B cell (primary cell): Measurements from ENCODE around the gene KMT2A. TPM values are rescaled to one million over a fixed set of nuclear protein-coding genes. Genes with fewer than 3 reads are reported as not detected.

ENCODE experiments used
- ATAC-seq: fragments of 200-7000 bp; cut with Tn5 transposase; one replicate; pipeline ENCODE4 v1.10.0; 2021; ENCODE audit warnings: low read depth, mild to moderate bottlenecking, moderate number of reproducible peaks, moderate library complexity
- CTCF ChIA-PET: fragments of 350-600 bp; sonication (Branson Sonifier 250); formaldehyde crosslinking; loops from one replicate; lab custom pipeline; 2021; ENCODE audit warnings: antibody characterized with exemption, inconsistent platforms; lab: Charles Lee
- POLR2A ChIA-PET: fragments of 350-600 bp; sonication (Branson Sonifier 250); formaldehyde crosslinking; loops from one replicate; lab custom pipeline; 2021; ENCODE audit warnings: antibody characterized with exemption; lab: Charles Lee
- DNase-seq: peaks from one replicate; pipeline ENCODE4 v3.0.0; 2013
- H2AFZ ChIP-seq: 2 replicates; pipeline ENCODE4 v1.6.1; 2012; ENCODE audit warnings: mild to moderate bottlenecking, low read depth, low read length; ENCODE audit not compliant: insufficient read depth, poor library complexity, severe bottlenecking
- H3K27ac ChIP-seq, 2 donors: 1 replicate in 1 of 2; 2 replicates in 1 of 2; pipeline ENCODE4 v1.5.1; 2012 to 2013; ENCODE audit warnings: low read length in 2 of 2, mild to moderate bottlenecking in 2 of 2, moderate library complexity in 1 of 2
- H3K27me3 ChIP-seq, 4 experiments: fragments of 200-600 bp in 1 of 4; sonication (generic) in 1 of 4; replicated peaks in 1 of 4; 1 replicate in 2 of 4; 2 replicates in 2 of 4; pipeline versions ENCODE4 v1.6.1 to v1.7.0; 2013 to 2016; ENCODE audit warnings: low read length in 3 of 4, mild to moderate bottlenecking in 2 of 4, mixed read lengths in 1 of 4, moderate library complexity in 1 of 4; ENCODE audit not compliant: insufficient read depth in 4 of 4, control insufficient read depth in 3 of 4; ENCODE audit errors: control extremely low read depth in 1 of 4
- H3K36me3 ChIP-seq, 2 experiments: replicated peaks in 1 of 2; 1 replicate in 1 of 2; 2 replicates in 1 of 2; pipeline versions ENCODE4 v1.6.1 to v1.7.1; 2013; ENCODE audit warnings: low read length in 1 of 2; ENCODE audit not compliant: insufficient read depth in 2 of 2, control insufficient read depth in 1 of 2; ENCODE audit errors: control extremely low read depth in 1 of 2, extremely low read depth in 1 of 2
- H3K4me1 ChIP-seq, 2 donors: fragments of 200-600 bp in 1 of 2; sonication (generic) in 1 of 2; 1 replicate in 1 of 2; 2 replicates in 1 of 2; pipeline versions ENCODE4 v1.5.1 to v1.6.1; 2013 to 2017; ENCODE audit warnings: low read length in 2 of 2; ENCODE audit not compliant: control insufficient read depth in 2 of 2, insufficient read depth in 2 of 2
- H3K4me2 ChIP-seq: replicated peaks from 2 replicates; pipeline ENCODE3; 2012; ENCODE audit warnings: mild to moderate bottlenecking, low read depth, low read length; ENCODE audit not compliant: poor library complexity, severe bottlenecking
- H3K4me3 ChIP-seq, 5 experiments: fragments of 200-600 bp in 1 of 5; sonication (generic) in 1 of 5; 1 replicate in 3 of 5; 2 replicates in 2 of 5; pipeline versions ENCODE4 v1.5.1 to v1.7.0; 2011 to 2016; ENCODE audit warnings: low read length in 4 of 5, mild to moderate bottlenecking in 4 of 5, low read depth in 2 of 5, control low read depth in 1 of 5, moderate library complexity in 1 of 5; ENCODE audit not compliant: insufficient read depth in 1 of 5; ENCODE audit errors: control extremely low read depth in 1 of 5, extremely low read depth in 1 of 5
- H3K79me2 ChIP-seq: fragments of 200-600 bp; sonication (generic); one replicate; pipeline ENCODE4 v1.6.0; 2016; ENCODE audit warnings: low read length; ENCODE audit not compliant: control insufficient read depth, insufficient read depth
- H3K9ac ChIP-seq: fragments of 200-600 bp; sonication (generic); 2 replicates; pipeline ENCODE4 v1.6.1; 2017; ENCODE audit warnings: mild to moderate bottlenecking, low read length, moderate library complexity
- H3K9me3 ChIP-seq, 3 donors: one replicate each; pipeline versions ENCODE4 v1.6.1 to v1.7.1; 2013; ENCODE audit warnings: low read length in 2 of 3; ENCODE audit not compliant: control insufficient read depth in 2 of 3, insufficient read depth in 1 of 3; ENCODE audit errors: control extremely low read depth in 1 of 3
- H4K20me1 ChIP-seq: 2 replicates; pipeline ENCODE4 v1.6.0; 2012; ENCODE audit warnings: mild to moderate bottlenecking, low read length; ENCODE audit not compliant: insufficient read depth, control insufficient read depth, poor library complexity, severe bottlenecking
- H3K27ac Mint-ChIP-seq: one replicate; pipeline ENCODE4 v1.8.0; 2021; ENCODE audit warnings: mixed read lengths
- H3K27me3 Mint-ChIP-seq: one replicate; pipeline ENCODE4 v1.8.0; 2021; ENCODE audit warnings: mixed read lengths
- H3K4me1 Mint-ChIP-seq: one replicate; pipeline ENCODE4 v1.8.0; 2021; ENCODE audit warnings: mixed read lengths
- H3K4me3 Mint-ChIP-seq: one replicate; pipeline ENCODE4 v1.8.0; 2021; ENCODE audit warnings: mixed read lengths
- H3K9me3 Mint-ChIP-seq: one replicate; pipeline ENCODE4 v1.8.0; 2022; ENCODE audit warnings: mixed read lengths; ENCODE audit not compliant: insufficient read depth
- EZH2 ChIP-seq: IDR thresholded peaks from 2 replicates; pipeline ENCODE4 v1.6.1; 2012; ENCODE audit warnings: borderline replicate concordance, low read depth, mild to moderate bottlenecking, moderate library complexity, low read length; ENCODE audit not compliant: insufficient read depth, poor library complexity, severe bottlenecking
- WGBS: methylation state at CpG from one replicate; pipeline ENCODE4 v1.1.5; 2013; ENCODE audit warnings: missing lambda C conversion rate; ENCODE audit not compliant: insufficient coverage; 5-methylcytosine and 5-hydroxymethylcytosine counted together
- intact Hi-C: fragments of 100-400 bp; cut with micrococcal nuclease; formaldehyde crosslinking; loops from one replicate; pipeline ENCODE4 v1.10.0; 2022
- polyA plus RNA-seq: library from polyadenylated mRNA; depleted of rRNA; stranded (reverse); fragments of >200 nt; gene quantifications from 2 replicates; pipeline ENCODE4 v1.2.3, GENCODE V29; 2012
- total RNA-seq, 2 donors: library from RNA; stranded (reverse); fragments of 120-200 nt in 1 of 2; gene quantifications; 1 replicate in 1 of 2; 2 replicates in 1 of 2; pipeline versions ENCODE4 v1.2.3 to v1.2.4, GENCODE V29; 2013 to 2022
- TF ChIP-seq, protein P1 (sequence below): fragments of 200-600 bp; IDR thresholded peaks from one replicate; pipeline ENCODE4 v1.8.0; 2022; ENCODE audit warnings: antibody characterized with exemption, mild to moderate bottlenecking

KMT2A gene
- total and polyA plus RNA-seq, 2 donors (not counting 1 experiment from before 2014, with no cell fraction given), result 32.1 to 175 TPM

DNA sequence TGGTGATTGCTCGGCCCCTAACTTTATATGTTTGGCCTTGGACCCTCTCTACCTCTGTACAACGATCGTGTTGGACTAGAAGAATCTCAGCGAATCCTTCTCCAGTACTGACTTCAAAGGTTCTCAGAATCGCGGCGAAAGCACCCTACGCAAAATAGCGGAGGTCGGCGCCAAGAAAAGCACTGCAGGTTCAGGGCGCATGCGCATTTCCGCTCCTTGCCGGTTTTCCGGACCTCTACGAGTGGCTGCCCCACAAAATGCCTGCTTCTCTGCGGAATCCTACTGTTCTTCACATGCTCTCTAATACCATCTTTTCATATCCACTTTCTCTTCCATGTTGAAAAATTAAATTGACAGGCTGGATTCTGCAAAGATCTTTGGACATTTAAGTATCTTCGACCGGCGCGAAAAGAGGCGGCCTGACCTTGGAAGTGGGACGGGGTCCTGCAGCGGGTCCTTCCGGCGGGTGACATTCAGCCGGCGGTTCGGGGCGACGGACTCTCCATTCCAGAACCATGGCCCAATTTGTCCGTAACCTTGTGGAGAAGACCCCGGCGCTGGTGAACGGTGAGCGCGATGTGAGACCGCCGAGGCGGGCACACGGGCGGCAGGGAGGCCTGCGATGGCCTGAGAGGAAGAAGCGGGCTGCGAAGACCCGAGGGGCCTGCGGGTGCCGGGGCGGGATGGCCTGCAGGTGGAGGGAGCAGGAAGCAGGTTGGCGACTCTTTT, 35.0 kb upstream of the KMT2A start, which contains the start of gene ATP5MG:
Gene ATP5MG (plus strand): TSS at position 456 of the 729 bp plus-strand sequence. CDS start 60 bp downstream, at position 516.
- Mint-ChIP-seq H3K4me3 (peak within 1 kb of the TSS; percentile 98), H3K4me1 (peaks cover 55% of the 10 kb centered on the region), H3K9me3 (no peaks in the 10 kb centered on the region), H3K27ac (peak within 1 kb of the TSS; percentile 100), H3K27me3 (no peaks in the 10 kb centered on the region)
- ChIA-PET POLR2A (interaction anchor here (1.3 kb wide), 1 partner anchor 34 kb away, joined by 28 read pairs; the partner anchor contains the start of gene KMT2A), CTCF (interaction anchor here (0.8 to 2.8 kb wide), 6 partner anchors 34 to 203 kb away, joined by 3 to 18 read pairs (median 5); partner anchors contain the start of gene KMT2A)
- Histone ChIP-seq H3K79me2 (peaks cover 47% of the 10 kb centered on the region), H3K4me3 (peak within 1 kb of the TSS; percentile 77 to 96 (median 81)), H3K27ac (peak within 1 kb of the TSS; percentile 77 to 85), H3K9me3 (no peaks in the 10 kb centered on the region), H4K20me1 (peaks cover 37% of the 10 kb centered on the region), H2AFZ (peak within 1 kb of the TSS; percentile 87), H3K9ac (peak within 1 kb of the TSS; percentile 83), H3K4me1 (peaks cover 27 to 32% of the 10 kb centered on the region in 2 donors), H3K27me3 (no peaks in the 10 kb centered on the region), H3K4me2 (peak within 1 kb of the TSS; percentile 72), H3K36me3 (peaks cover 10 to 23% of the 10 kb centered on the region in 2 experiments)
- peak; percentile 97 for DNase-seq
- TF ChIP-seq, protein P1, sequence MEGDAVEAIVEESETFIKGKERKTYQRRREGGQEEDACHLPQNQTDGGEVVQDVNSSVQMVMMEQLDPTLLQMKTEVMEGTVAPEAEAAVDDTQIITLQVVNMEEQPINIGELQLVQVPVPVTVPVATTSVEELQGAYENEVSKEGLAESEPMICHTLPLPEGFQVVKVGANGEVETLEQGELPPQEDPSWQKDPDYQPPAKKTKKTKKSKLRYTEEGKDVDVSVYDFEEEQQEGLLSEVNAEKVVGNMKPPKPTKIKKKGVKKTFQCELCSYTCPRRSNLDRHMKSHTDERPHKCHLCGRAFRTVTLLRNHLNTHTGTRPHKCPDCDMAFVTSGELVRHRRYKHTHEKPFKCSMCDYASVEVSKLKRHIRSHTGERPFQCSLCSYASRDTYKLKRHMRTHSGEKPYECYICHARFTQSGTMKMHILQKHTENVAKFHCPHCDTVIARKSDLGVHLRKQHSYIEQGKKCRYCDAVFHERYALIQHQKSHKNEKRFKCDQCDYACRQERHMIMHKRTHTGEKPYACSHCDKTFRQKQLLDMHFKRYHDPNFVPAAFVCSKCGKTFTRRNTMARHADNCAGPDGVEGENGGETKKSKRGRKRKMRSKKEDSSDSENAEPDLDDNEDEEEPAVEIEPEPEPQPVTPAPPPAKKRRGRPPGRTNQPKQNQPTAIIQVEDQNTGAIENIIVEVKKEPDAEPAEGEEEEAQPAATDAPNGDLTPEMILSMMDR, result peak; percentile 18
- TF ChIP-seq EZH2, result no peak
- ATAC-seq, result peak; percentile 84
- under 1% methylated on average over 48 of the region's 51 CpGs for WGBS
- intact Hi-C loops, result loop anchor here (1.0 to 5.0 kb wide), 5 partner anchors 34 to 617 kb away; partner anchors contain the start of genes ARCN1, RPS25, TRAPPC4 and UBE4A
